ENCODE measurements around the gene SPATS2L. TPM values are rescaled to one million over a fixed set of nuclear protein-coding genes. Genes with fewer than 3 reads are reported as not detected.

SPATS2L gene
- total and polyA plus RNA-seq, 2 of the 13 experiments (the other 11 are each of a cell fraction or from before 2014, with no cell fraction given): 154 to 212 TPM

DNA sequence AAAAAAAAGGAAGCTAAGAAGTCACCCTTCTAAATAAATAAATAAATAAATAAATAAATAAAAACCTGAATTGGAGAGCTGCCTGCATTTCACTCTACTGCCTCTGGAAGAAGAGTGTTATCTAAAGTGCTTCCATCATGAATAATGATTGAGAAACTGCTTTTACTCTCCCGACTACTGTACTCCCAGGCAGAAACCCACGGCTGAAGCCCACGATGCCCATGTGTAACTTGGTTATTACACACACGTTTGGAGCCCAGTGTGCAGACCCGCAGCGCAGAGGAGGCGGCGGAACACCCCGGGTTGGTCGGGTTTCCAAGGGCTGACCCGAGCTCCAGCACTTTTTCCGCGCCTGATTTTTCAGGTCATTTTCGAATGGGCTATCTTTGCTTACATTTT, 697 bp upstream of the SPATS2L start (continued):
- TF ChIP-seq, protein P1, sequence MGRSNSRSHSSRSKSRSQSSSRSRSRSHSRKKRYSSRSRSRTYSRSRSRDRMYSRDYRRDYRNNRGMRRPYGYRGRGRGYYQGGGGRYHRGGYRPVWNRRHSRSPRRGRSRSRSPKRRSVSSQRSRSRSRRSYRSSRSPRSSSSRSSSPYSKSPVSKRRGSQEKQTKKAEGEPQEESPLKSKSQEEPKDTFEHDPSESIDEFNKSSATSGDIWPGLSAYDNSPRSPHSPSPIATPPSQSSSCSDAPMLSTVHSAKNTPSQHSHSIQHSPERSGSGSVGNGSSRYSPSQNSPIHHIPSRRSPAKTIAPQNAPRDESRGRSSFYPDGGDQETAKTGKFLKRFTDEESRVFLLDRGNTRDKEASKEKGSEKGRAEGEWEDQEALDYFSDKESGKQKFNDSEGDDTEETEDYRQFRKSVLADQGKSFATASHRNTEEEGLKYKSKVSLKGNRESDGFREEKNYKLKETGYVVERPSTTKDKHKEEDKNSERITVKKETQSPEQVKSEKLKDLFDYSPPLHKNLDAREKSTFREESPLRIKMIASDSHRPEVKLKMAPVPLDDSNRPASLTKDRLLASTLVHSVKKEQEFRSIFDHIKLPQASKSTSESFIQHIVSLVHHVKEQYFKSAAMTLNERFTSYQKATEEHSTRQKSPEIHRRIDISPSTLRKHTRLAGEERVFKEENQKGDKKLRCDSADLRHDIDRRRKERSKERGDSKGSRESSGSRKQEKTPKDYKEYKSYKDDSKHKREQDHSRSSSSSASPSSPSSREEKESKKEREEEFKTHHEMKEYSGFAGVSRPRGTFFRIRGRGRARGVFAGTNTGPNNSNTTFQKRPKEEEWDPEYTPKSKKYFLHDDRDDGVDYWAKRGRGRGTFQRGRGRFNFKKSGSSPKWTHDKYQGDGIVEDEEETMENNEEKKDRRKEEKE (IDR thresholded peaks at IDR 0.05): no peak
- TF ChIP-seq BCL6 (CRISPR knock-in tag; IDR thresholded peaks at IDR 0.05) (no peak), ZNF264 (CRISPR knock-in tag; IDR thresholded peaks at IDR 0.05) (0 out of 2 replicates have a peak, but pooled peaks have one; percentile 18)
- TF ChIP-seq, protein P2, sequence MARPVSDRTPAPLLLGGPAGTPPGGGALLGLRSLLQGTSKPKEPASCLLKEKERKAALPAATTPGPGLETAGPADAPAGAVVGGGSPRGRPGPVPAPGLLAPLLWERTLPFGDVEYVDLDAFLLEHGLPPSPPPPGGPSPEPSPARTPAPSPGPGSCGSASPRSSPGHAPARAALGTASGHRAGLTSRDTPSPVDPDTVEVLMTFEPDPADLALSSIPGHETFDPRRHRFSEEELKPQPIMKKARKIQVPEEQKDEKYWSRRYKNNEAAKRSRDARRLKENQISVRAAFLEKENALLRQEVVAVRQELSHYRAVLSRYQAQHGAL (CRISPR knock-in tag; IDR thresholded peaks at IDR 0.05; ENCODE audit: not compliant biosample characterization): peak; percentile 55
- TF ChIP-seq, protein P3, sequence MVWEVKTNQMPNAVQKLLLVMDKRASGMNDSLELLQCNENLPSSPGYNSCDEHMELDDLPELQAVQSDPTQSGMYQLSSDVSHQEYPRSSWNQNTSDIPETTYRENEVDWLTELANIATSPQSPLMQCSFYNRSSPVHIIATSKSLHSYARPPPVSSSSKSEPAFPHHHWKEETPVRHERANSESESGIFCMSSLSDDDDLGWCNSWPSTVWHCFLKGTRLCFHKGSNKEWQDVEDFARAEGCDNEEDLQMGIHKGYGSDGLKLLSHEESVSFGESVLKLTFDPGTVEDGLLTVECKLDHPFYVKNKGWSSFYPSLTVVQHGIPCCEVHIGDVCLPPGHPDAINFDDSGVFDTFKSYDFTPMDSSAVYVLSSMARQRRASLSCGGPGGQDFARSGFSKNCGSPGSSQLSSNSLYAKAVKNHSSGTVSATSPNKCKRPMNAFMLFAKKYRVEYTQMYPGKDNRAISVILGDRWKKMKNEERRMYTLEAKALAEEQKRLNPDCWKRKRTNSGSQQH (CRISPR knock-in tag; IDR thresholded peaks at IDR 0.05; ENCODE audit: low read depth): peak; percentile 19; the same call in 1 of the 2 replicates
- TF ChIP-seq, protein P4, sequence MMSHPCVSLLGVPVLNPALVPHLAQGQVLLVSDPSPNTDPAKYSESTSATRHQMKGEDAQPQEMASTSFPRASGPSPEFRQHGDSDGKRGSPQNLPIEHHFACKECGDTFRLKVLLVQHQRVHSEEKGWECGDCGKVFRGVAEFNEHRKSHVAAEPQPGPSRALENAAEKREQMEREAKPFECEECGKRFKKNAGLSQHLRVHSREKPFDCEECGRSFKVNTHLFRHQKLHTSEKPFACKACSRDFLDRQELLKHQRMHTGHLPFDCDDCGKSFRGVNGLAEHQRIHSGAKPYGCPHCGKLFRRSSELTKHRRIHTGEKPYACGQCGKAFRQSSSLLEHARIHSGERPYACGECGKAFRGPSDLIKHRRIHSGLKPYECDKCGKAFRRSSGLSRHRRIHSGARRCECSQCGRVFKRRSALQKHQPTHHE (CRISPR knock-in tag; IDR thresholded peaks at IDR 0.05; ENCODE audit: borderline replicate concordance): 0 out of 2 replicates have a peak, but pooled peaks have one; percentile 23
